Measurements from ENCODE around the gene OAS2.

The OAS2 gene

GRCh38 chr12:112979041-112979680 is 842 bp downstream of the OAS2 start:
- no peak overlapping the region for H3K27ac ChIP-seq
- H3K27me3 ChIP-seq (replicated peaks) = no peaks in the 10 kb centered on the region
- no peak for DNase-seq
- no peak for TF ChIP-seq CTCF (IDR thresholded peaks at IDR 0.05; ENCODE audit: low read depth, low read length, missing control alignments)
- no peaks in the 10 kb centered on the region for H3K36me3 ChIP-seq (replicated peaks)
- in situ Hi-C loops (cut with HindIII; ENCODE audit: low pct_ligation_motif_present, low sequenced_read_pairs) = no loop called here
- no peak overlapping the region for H3K4me3 ChIP-seq (ENCODE audit: low read depth, low read length)

DNA sequence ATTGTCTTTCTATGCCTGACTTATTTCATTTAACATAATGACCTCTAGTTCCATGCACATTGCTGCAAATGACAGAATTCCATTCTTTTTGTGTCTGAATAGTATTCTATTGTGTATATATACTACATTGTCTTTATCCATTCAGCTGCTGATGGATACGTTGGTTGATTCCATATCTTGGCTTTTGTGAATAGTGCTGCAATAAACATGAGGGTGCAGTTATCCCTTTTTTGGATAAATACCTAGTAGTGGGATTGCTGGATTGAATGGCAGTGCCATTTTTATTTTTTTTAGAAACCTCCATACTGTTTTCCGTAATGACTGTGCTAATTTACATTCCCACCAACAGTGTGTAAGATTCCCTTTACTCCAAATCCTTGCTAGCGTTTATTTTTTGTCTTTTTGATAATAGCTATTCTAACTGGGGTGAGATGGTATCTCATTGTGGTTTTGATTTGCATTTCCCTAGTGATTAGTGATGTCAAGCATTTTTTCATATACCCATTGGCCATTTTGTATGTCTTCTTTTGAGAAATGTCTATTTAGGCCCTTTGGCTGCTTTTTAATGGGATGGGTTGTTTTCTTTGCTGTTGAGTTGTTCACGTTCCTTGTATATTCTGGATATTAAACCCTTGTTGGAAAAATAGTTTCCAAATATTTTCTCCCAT is 2.3 kb downstream of the OAS2 start:
- TF ChIP-seq CTCF (IDR thresholded peaks at IDR 0.05; ENCODE audit: low read depth, low read length, missing control alignments) = no peak
- no peaks in the 10 kb centered on the region for H3K27me3 ChIP-seq (replicated peaks)
- no peak overlapping the region for H3K27ac ChIP-seq
- H3K36me3 ChIP-seq (replicated peaks) = no peaks in the 10 kb centered on the region
- in situ Hi-C loops (cut with HindIII; ENCODE audit: low pct_ligation_motif_present, low sequenced_read_pairs) = no loop called here
- no peak overlapping the region for H3K4me3 ChIP-seq (ENCODE audit: low read depth, low read length)
- DNase-seq = no peak

DNA sequence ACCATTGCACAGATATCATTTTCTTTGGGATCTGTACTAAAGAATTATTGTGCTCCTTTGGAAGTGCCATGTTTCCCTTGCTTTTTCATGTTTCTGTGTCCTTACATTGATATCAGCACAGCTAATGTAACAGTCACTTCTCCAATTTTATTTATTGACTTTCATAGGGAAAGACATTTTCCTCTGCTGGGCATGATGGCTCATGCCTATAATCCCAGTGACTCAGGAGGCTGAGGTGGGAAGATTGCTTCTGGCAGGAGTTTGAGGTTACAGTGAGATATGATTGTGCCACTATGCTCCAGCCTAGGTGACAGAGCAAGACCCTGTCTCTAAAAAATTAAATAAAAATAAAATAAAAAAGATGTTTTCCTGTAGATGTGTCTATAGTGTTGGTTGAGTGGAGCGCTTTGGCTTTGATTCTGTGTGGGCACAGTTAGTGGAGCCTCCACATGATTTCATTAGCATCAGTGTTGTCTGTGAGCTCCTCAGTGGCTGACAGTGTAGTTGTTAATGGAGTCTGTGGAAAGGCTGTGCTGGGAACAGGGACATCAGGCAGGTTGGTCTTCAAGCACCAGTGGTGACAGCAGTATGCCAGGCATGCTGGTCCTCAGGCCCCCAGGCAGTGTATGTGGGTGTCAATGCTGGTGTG is 7.4 kb downstream of the OAS2 start:
- Histone ChIP-seq H3K36me3 (replicated peaks) (no peaks in the 10 kb centered on the region), H3K4me3 (ENCODE audit: low read depth, low read length) (no peak overlapping the region), H3K27me3 (replicated peaks) (no peaks in the 10 kb centered on the region), H3K27ac (no peak overlapping the region)
- no peak for TF ChIP-seq CTCF (IDR thresholded peaks at IDR 0.05; ENCODE audit: low read depth, low read length, missing control alignments)
- DNase-seq = no peak
- in situ Hi-C loops (cut with HindIII; ENCODE audit: low pct_ligation_motif_present, low sequenced_read_pairs) = no loop called here

- no peaks in the 10 kb centered on the region for H3K36me3 ChIP-seq (replicated peaks)
- no peak for DNase-seq
- no peak for TF ChIP-seq CTCF (IDR thresholded peaks at IDR 0.05; ENCODE audit: low read depth, low read length, missing control alignments)
- in situ Hi-C loops (cut with HindIII; ENCODE audit: low pct_ligation_motif_present, low sequenced_read_pairs) = no loop called here
- H3K4me3 ChIP-seq (ENCODE audit: low read depth, low read length) = no peak overlapping the region
- H3K27ac ChIP-seq = no peak overlapping the region
- no peaks in the 10 kb centered on the region for H3K27me3 ChIP-seq (replicated peaks)
These were observed 8.0 kb downstream of the OAS2 start for GRCh38 chr12:112986291-112986800.

DNA sequence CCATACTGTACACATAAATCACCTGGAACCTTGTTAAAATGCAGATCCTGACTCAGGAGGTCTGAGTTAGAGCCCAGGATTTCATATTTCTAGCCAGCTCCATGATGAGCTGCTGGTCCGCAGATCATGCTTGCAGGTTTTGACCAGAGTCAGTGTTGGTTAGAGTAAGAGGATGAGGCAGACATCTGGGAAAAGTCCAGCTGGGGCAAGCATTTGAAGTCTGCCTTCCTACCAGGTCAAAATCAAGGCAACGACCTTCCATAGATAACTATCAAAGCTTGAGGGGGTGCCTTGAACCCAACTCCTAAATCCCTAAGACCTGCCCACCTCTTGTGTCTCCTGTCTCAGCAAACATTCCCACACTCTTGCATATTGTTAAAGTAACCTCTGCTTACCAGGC is 9.2 kb downstream of the OAS2 start:
- Histone ChIP-seq H3K4me3 (ENCODE audit: low read depth, low read length) (no peak overlapping the region), H3K27ac (no peak overlapping the region), H3K27me3 (replicated peaks) (no peaks in the 10 kb centered on the region), H3K36me3 (replicated peaks) (no peaks in the 10 kb centered on the region)
- TF ChIP-seq CTCF (IDR thresholded peaks at IDR 0.05; ENCODE audit: low read depth, low read length, missing control alignments) = no peak
- in situ Hi-C loops (cut with HindIII; ENCODE audit: low pct_ligation_motif_present, low sequenced_read_pairs) = no loop called here
- DNase-seq = no peak
